Neutrophil (primary cell): ENCODE data around the gene BICRA.

Experiments used
- H3K27ac ChIP-seq: fragments of 200-600 bp; sonication (generic); 2 replicates; pipeline ENCODE4 v1.5.1; 2016; ENCODE audit warnings: mild to moderate bottlenecking, moderate library complexity
- H3K27me3 ChIP-seq: fragments of 200-600 bp; sonication (generic); 2 replicates; pipeline ENCODE4 v1.6.0; 2016; ENCODE audit warnings: mild to moderate bottlenecking
- H3K36me3 ChIP-seq: fragments of 200-600 bp; sonication (generic); 2 replicates; pipeline ENCODE4 v1.5.1; 2017
- H3K4me1 ChIP-seq, 2 experiments: fragments of 200-600 bp in 1 of 2; sonication (generic) in 1 of 2; 1 replicate in 1 of 2; 2 replicates in 1 of 2; pipeline versions ENCODE4 v1.5.1 to v1.6.1; 2013 to 2016; ENCODE audit warnings: low read depth in 1 of 2, low read length in 1 of 2, mild to moderate bottlenecking in 1 of 2, moderate library complexity in 1 of 2; ENCODE audit not compliant: control insufficient read depth in 1 of 2, insufficient read depth in 1 of 2
- H3K4me3 ChIP-seq, 2 experiments: fragments of 200-600 bp in 1 of 2; sonication (generic) in 1 of 2; 1 replicate in 1 of 2; 2 replicates in 1 of 2; pipeline ENCODE4 v1.5.1; 2013 to 2016; ENCODE audit warnings: low read depth in 1 of 2, low read length in 1 of 2, mild to moderate bottlenecking in 1 of 2, moderate library complexity in 1 of 2
- H3K9me3 ChIP-seq: fragments of 200-600 bp; sonication (generic); 2 replicates; pipeline ENCODE4 v1.5.1; 2016
- TF ChIP-seq, protein P1 (sequence below): fragments of 200-600 bp; sonication (generic); IDR thresholded peaks from 2 replicates; pipeline ENCODE4 v1.5.1; 2016; ENCODE audit warnings: antibody characterized with exemption

BICRA gene

DNA sequence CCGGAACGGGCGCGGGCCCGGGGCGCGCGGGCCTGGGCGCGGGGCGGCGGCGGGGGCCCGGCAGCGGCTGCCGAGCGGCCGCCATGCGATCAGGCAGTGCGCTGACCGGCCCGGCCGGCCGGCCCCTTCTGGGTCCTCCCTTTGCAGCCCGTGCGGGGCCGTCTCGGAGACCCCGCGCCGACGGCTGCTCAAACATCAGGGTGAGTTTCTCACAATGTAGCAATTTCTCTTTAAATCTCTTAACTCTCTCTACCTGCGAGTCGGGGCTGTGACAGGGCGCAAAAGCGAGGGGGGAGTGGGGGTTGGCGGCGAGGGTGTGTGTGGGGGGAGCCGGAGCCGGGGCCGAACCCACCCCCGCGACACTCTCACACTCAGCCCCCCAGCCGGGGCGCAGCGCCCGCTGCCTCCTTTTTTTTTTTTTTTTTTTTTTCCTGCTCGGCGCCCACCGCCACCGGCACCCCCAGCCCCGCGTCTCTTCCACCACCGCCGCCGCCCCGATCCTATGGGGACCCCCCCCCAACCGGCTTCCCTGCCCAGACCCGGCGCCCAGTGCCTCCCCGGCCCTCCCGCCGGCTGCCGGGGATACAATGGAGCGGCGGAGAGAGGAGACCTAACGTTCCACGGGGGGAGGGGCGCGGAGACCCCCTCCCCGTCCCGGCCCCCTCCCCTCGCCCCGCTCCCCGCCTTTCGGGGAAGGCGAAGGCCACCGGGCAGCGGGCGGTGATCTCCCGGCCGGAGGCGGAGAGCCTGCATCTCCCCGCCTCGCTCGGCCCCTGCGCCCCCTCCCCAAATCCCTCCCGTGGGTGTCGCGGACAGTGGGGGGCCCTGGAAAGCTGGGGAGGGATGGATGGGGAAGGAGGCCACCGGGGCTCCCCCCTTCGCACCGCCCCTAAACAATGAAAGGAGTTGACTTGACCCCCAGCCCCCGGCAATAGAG, at the start of gene BICRA:
TSS of gene BICRA (plus strand) at position 166 of the 937 bp plus-strand sequence. CDS start 64,441 bp downstream, outside the sequence.
- Histone ChIP-seq H3K4me3 (peak within 1 kb of the TSS; percentile 94 to 96), H3K9me3 (no peaks in the 10 kb centered on the region), H3K27me3 (peaks cover 16% of the 10 kb centered on the region), H3K27ac (peak within 1 kb of the TSS; percentile 89), H3K4me1 (peaks cover 32 to 35% of the 10 kb centered on the region in 2 experiments), H3K36me3 (no peaks in the 10 kb centered on the region)
- TF ChIP-seq, protein P1, sequence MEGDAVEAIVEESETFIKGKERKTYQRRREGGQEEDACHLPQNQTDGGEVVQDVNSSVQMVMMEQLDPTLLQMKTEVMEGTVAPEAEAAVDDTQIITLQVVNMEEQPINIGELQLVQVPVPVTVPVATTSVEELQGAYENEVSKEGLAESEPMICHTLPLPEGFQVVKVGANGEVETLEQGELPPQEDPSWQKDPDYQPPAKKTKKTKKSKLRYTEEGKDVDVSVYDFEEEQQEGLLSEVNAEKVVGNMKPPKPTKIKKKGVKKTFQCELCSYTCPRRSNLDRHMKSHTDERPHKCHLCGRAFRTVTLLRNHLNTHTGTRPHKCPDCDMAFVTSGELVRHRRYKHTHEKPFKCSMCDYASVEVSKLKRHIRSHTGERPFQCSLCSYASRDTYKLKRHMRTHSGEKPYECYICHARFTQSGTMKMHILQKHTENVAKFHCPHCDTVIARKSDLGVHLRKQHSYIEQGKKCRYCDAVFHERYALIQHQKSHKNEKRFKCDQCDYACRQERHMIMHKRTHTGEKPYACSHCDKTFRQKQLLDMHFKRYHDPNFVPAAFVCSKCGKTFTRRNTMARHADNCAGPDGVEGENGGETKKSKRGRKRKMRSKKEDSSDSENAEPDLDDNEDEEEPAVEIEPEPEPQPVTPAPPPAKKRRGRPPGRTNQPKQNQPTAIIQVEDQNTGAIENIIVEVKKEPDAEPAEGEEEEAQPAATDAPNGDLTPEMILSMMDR = no peak

DNA sequence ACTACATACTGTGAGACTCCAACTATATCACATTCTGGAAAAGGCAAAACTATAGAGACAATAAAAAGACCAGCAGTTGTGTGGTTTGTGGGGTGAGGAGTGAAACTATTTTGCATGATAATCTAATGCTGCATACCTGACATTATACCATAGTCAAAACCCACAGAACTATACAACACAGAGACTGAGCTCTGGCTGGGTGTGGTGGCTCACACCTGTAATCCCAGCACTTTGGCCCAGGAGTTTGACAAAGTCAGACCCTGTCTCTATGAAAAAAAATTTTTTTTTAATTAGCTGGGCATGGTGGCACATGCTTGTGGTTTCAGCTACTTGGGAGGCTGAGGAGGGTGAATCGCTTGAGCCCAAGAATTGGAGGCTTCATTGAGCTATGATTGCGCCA, 47.9 kb upstream of the BICRA start:
- no peaks in the 10 kb centered on the region for H3K36me3 ChIP-seq
- H3K27ac ChIP-seq = no peak overlapping the region
- no peaks in the 10 kb centered on the region for H3K9me3 ChIP-seq
- TF ChIP-seq, protein P1 = no peak
- no peak overlapping the region for H3K4me3 ChIP-seq
- peaks cover 34% of the 10 kb centered on the region for H3K27me3 ChIP-seq
- H3K4me1 ChIP-seq = no peaks in the 10 kb centered on the region

DNA sequence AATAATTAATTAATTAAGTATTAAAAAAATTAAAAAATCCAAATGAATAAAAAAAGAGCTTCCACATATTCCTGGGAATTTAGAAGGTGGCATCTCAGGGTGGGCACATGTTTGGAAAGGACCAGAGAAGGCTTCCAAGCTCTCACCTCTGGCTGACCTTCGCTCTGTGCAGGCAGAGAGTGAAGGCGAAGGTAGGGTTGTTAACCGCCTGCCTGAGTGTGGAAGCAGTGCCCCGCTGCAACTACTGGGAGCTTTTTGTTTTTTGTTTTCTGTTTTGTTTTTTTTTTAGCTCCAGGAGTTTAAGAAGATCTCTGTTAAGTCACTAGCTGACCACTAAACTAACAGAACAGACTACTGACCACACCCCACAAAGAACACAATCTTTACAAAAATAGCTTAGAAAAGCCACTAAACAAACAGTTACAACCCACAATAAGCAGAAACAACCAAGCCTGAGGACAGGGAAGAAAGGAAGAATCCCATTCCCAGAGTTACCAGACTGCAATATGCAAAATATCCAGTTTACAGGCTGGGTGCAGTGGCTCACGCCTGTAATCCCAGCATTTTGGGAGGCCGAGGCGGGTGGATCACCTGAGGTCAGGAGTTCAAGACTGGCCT, 47.4 kb upstream of the BICRA start:
- Histone ChIP-seq H3K36me3 (no peaks in the 10 kb centered on the region), H3K4me3 (no peak overlapping the region), H3K27me3 (peaks cover 34% of the 10 kb centered on the region), H3K9me3 (no peaks in the 10 kb centered on the region), H3K4me1 (no peaks in the 10 kb centered on the region), H3K27ac (no peak overlapping the region)
- TF ChIP-seq, protein P1 = no peak

DNA sequence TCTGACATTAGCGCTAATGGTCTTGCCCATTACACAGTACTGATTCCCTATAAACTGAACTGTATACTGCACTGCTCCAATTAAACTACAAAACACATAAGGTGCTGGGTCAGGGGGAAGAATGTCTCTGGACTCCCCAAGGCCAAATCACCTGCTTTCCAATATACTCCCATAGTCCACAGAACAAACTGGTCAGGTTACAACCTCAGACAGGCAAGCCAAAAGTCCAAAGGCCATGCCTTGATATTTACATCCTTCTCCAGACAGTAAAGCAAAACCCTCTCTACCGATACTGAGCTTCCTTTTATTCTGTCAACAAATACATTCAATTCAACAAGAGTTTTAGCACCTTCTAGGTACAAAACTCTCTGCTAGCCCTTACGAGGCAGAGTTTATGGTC, 44.9 kb upstream of the BICRA start:
- H3K9me3 ChIP-seq = no peaks in the 10 kb centered on the region
- TF ChIP-seq, protein P1 = no peak
- no peaks in the 10 kb centered on the region for H3K4me1 ChIP-seq
- H3K4me3 ChIP-seq = no peak overlapping the region
- no peaks in the 10 kb centered on the region for H3K36me3 ChIP-seq
- H3K27me3 ChIP-seq = peaks cover 44% of the 10 kb centered on the region
- H3K27ac ChIP-seq = no peak overlapping the region

DNA sequence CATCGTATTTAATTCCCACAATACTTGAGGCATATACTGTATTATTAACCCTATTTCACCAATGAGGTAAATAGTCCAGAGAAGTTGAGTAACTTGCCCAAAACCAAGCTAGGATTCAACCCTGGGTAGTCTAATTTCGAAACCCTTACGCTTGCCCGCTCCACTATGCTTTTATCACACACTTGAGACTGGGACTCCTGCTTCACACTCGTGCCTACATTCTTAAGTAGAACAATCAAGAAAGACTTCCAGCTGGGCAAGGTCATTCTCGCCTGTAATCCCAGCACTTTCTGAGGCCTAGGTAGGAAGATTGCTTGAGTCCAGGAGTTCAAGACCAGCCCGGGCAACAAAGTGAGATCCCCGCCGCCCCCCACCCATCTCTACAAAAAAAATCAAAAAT, 39.6 kb upstream of the BICRA start:
- TF ChIP-seq, protein P1 = no peak
- Histone ChIP-seq H3K27ac (no peak overlapping the region), H3K4me3 (no peak overlapping the region), H3K36me3 (no peaks in the 10 kb centered on the region), H3K27me3 (peaks cover 60% of the 10 kb centered on the region), H3K4me1 (no peaks in the 10 kb centered on the region), H3K9me3 (no peaks in the 10 kb centered on the region)
